Neural crest cell (in vitro differentiated cells): Measurements from ENCODE around the gene TGFBR1. TPM values are rescaled to one million over a fixed set of nuclear protein-coding genes. Genes with fewer than 3 reads are reported as not detected.

Experiments used
- DNase-seq: peaks from one replicate; pipeline ENCODE4 v3.0.0; 2021; ENCODE audit warnings: low read depth, mixed read lengths, low spot score
- H3K27ac Mint-ChIP-seq: one replicate; pipeline ENCODE4 v1.8.0; 2021; ENCODE audit warnings: mild to moderate bottlenecking, mixed read lengths; ENCODE audit not compliant: unreplicated experiment
- H3K27me3 Mint-ChIP-seq: 2 replicates; pipeline ENCODE4 v1.8.0; 2021; ENCODE audit warnings: low read depth, mild to moderate bottlenecking, mixed read lengths
- H3K36me3 Mint-ChIP-seq: 2 replicates; pipeline ENCODE4 v1.8.0; 2021; ENCODE audit warnings: low read depth, mild to moderate bottlenecking, mixed read lengths
- H3K4me1 Mint-ChIP-seq: 2 replicates; pipeline ENCODE4 v1.8.0; 2021; ENCODE audit warnings: mixed read lengths
- H3K4me3 Mint-ChIP-seq: one replicate; pipeline ENCODE4 v1.8.0; 2021; ENCODE audit warnings: mild to moderate bottlenecking, mixed read lengths
- H3K9me3 Mint-ChIP-seq: 2 replicates; pipeline ENCODE4 v1.8.0; 2021; ENCODE audit warnings: mixed read lengths
- total RNA-seq: library from RNA; stranded (reverse); gene quantifications from 2 replicates; pipeline ENCODE4 v1.2.1, GENCODE V29; 2021
- TF ChIP-seq, protein P1 (sequence below): fragments of 200-600 bp; sonication (generic); conservative IDR thresholded peaks from 2 replicates; pipeline ENCODE4 v1.5.0; 2021; ENCODE audit warnings: antibody characterized with exemption, mild to moderate bottlenecking

Gene TGFBR1
- total RNA-seq, 1 donor from 2014 or later, result 117 TPM

DNA sequence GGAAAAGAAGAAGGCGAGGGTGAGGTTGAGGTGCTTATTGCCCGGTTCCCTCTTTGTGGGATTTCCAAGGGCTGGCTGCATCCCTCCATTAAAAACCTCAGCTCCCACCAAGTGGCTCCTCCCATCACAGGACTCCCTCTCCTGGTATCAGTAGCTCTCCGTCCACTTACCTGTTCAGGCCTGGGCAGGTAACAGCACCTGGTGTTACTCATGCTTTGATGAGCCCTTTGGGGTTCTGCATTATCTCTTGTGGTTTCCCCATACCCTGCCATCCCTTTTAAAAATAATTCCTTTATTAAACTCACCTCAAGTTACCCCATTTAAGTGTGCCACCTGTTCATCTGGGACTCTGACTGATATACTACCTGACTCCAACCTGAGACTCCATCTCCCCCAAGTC, 17.5 kb upstream of the TGFBR1 start:
- no peak overlapping the region for H3K4me3 Mint-ChIP-seq
- TF ChIP-seq, protein P1, sequence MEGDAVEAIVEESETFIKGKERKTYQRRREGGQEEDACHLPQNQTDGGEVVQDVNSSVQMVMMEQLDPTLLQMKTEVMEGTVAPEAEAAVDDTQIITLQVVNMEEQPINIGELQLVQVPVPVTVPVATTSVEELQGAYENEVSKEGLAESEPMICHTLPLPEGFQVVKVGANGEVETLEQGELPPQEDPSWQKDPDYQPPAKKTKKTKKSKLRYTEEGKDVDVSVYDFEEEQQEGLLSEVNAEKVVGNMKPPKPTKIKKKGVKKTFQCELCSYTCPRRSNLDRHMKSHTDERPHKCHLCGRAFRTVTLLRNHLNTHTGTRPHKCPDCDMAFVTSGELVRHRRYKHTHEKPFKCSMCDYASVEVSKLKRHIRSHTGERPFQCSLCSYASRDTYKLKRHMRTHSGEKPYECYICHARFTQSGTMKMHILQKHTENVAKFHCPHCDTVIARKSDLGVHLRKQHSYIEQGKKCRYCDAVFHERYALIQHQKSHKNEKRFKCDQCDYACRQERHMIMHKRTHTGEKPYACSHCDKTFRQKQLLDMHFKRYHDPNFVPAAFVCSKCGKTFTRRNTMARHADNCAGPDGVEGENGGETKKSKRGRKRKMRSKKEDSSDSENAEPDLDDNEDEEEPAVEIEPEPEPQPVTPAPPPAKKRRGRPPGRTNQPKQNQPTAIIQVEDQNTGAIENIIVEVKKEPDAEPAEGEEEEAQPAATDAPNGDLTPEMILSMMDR, result no peak
- H3K36me3 Mint-ChIP-seq, result no peaks in the 10 kb centered on the region
- no peak overlapping the region for H3K27ac Mint-ChIP-seq
- peaks cover 12% of the 10 kb centered on the region for H3K27me3 Mint-ChIP-seq
- DNase-seq, result no peak
- no peaks in the 10 kb centered on the region for H3K4me1 Mint-ChIP-seq
- peaks cover 3% of the 10 kb centered on the region for H3K9me3 Mint-ChIP-seq

DNA sequence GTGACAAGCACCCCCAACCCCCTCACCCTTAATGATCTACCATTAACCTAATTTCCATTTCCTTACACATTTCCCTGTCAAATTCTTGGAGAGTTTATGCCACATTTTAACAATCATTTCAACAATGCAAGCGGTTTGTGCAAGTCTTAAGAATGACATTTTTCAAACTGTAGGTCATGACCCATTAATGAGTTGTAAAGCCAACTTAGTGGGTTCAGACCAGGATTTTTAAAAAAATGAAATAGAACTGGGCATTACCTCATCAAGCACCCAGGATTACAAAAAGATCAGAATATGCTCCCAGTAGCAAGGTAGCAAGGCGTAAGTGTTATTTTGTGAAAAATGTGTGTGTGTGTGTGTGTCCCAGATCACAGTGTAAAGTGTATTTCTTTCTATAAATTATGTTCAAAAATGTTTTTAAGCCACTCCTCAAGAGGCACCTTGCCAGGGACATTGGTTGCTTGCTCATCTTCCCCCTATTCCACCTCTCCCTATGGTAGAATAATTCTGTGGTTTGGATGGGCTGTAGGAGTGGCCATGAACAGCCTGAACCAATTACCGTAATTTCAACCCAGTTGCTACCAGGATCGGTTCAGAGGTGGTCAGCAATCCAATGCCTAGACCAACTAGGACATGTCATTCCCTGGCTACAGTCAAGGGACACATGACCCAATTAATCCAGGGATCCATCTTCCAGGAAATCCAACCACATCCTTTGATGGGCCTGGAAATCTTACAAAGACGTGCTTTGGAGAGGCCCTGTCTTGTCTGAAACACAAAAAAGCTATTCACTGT, 14.4 kb upstream of the TGFBR1 start:
- Mint-ChIP-seq H3K36me3 (no peaks in the 10 kb centered on the region), H3K27me3 (peaks cover 5% of the 10 kb centered on the region), H3K27ac (no peak overlapping the region), H3K4me1 (peaks cover 4% of the 10 kb centered on the region), H3K9me3 (peaks cover 3% of the 10 kb centered on the region), H3K4me3 (no peak overlapping the region)
- TF ChIP-seq, protein P1, result no peak
- no peak for DNase-seq

DNA sequence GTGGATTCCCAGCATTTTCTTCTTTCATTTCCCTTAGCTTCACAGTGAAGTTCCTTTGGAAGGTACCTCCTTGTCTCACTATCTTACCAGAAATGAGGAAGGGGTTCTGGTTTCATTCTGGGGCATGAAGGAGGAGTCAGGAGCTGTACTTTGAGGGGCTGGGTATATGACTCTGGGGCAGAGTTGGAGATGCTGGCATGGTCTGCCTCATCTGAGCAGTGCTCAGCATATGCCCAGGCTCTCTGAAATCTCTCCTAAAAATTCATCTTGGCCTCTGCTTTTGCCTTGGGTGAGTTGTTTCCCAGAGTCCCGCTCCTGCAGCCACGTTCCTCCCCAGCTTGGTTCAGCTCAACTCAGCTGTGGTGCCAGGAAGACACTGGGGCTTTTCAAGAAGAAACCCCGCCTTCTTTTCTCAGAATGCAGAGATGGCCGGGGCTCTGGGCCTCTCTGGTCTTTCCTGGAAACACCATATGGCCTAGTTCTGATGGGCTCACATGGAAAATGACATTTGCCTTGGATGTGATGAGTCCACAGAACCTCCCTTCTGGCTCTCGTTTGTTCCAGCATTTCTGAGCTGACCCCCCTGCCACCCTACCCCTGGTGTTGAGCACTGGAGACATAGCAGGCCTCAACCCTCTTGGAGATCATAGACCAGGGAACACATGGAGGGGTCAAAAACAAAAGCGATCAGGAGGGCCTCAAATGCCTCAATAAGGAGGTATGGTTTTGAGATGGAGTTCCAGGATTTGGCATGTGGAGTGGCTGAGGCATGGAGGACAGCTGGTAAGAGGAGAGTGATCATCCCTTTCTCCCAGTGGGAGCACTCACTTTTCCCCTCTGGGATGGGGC, 12.0 kb upstream of the TGFBR1 start:
- Mint-ChIP-seq H3K27ac (no peak overlapping the region), H3K36me3 (no peaks in the 10 kb centered on the region), H3K27me3 (no peaks in the 10 kb centered on the region), H3K9me3 (peaks cover 3% of the 10 kb centered on the region), H3K4me1 (peaks cover 23% of the 10 kb centered on the region), H3K4me3 (no peak overlapping the region)
- DNase-seq, result no peak
- TF ChIP-seq, protein P1, result no peak

DNA sequence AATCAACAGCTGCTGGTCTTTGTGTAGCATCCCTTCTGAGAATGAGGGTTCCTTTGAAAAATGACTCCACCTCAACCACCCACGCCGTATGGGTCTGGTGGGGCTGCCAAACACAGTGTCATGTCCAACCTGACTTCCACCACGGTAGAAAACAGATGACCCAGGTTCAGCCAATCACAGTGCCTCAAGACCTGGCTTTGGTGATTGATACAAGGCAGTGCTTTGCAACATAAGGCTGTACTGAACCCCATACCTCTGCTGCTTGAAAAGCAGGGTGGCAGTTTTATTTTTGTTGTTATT, 11.5 kb upstream of the TGFBR1 start:
- H3K4me3 Mint-ChIP-seq, result no peak overlapping the region
- H3K4me1 Mint-ChIP-seq, result peaks cover 23% of the 10 kb centered on the region
- TF ChIP-seq, protein P1, result no peak
- no peaks in the 10 kb centered on the region for H3K36me3 Mint-ChIP-seq
- H3K27me3 Mint-ChIP-seq, result no peaks in the 10 kb centered on the region
- no peak for DNase-seq
- peaks cover 3% of the 10 kb centered on the region for H3K9me3 Mint-ChIP-seq
- H3K27ac Mint-ChIP-seq, result no peak overlapping the region

DNA sequence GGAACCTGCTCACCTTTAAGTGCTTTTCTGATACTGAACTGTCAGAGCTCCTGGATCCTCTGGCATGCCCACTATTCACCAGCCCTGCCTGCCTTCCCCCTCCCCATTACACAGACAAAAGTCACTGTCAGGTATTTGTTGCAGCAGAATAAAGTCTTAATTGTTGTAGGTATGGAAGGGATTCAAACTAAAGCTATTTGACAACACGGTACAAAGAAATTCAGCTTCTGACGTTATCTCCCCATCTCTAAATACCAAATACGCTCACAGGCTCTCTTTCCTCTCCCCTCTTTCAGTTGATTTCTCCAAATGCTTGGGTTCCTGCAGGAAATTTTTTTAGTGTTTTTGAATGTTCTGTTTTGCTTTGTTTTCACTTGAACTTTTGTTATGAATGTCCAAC, 9.3 kb upstream of the TGFBR1 start:
- Mint-ChIP-seq H3K4me3 (no peak overlapping the region), H3K4me1 (peaks cover 23% of the 10 kb centered on the region), H3K9me3 (peaks cover 6% of the 10 kb centered on the region), H3K36me3 (no peaks in the 10 kb centered on the region), H3K27me3 (peaks cover 8% of the 10 kb centered on the region), H3K27ac (no peak overlapping the region)
- no peak for DNase-seq
- TF ChIP-seq, protein P1, result no peak
